Activated T-helper 2 cell treated with anti-CD3 and anti-CD28 coated beads, Interferon-gamma antibody, Interleukin-2, Interleukin-4, amounts not matched to agents 10 μg/mL and 5 μg/mL and 100 μg/mL, durations not matched to agents 14 hours and 24 hours and 36 hours (primary cell): ENCODE measurements around the gene HK2. TPM values are rescaled to one million over a fixed set of nuclear protein-coding genes. Genes with fewer than 3 reads are reported as not detected.
"Not testable (repeated sequence)": the region's sequence is repeated elsewhere in the genome, so short reads cannot be mapped to it uniquely, and the experiment has no call there.

Experiments used
- DNase-seq: peaks from one replicate; pipeline ENCODE4 v3.0.0; 2021; ENCODE audit warnings: low spot score
- H3K27ac Mint-ChIP-seq: one replicate; pipeline ENCODE4 v1.8.0; 2021; ENCODE audit warnings: mixed read lengths
- H3K27me3 Mint-ChIP-seq: one replicate; pipeline ENCODE4 v1.8.0; 2021; ENCODE audit warnings: low read depth, mixed read lengths
- H3K36me3 Mint-ChIP-seq: one replicate; pipeline ENCODE4 v1.8.0; 2021; ENCODE audit warnings: low read depth, mixed read lengths
- H3K4me1 Mint-ChIP-seq: one replicate; pipeline ENCODE4 v1.8.0; 2021; ENCODE audit warnings: low read depth, mixed read lengths
- H3K4me3 Mint-ChIP-seq: one replicate; pipeline ENCODE4 v1.8.0; 2021; ENCODE audit warnings: low read depth, mild to moderate bottlenecking, moderate library complexity, mixed read lengths
- H3K9me3 Mint-ChIP-seq: one replicate; pipeline ENCODE4 v1.8.0; 2021; ENCODE audit warnings: mixed read lengths
- intact Hi-C: fragments of 100-400 bp; cut with micrococcal nuclease; formaldehyde crosslinking; loops from one replicate; pipeline ENCODE4 v1.15.1; 2023
- total RNA-seq: library from RNA; stranded (reverse); gene quantifications from 2 replicates; pipeline ENCODE4 v1.2.3, GENCODE V29; 2022

HK2 gene
- total RNA-seq = 102 TPM in 2 replicates

GRCh38 chr2:74833418-74834233, at the start of gene HK2:
Gene HK2, plus strand, starts transcription at chr2:74834127. Its CDS starts 454 bp downstream, at chr2:74834581.
- peak within 1 kb of the TSS; percentile 93 for H3K27ac Mint-ChIP-seq
- H3K27me3 Mint-ChIP-seq = no peaks in the 10 kb centered on the region
- peak; percentile 81 for DNase-seq
- peaks cover 45% of the 10 kb centered on the region for H3K4me1 Mint-ChIP-seq
- H3K36me3 Mint-ChIP-seq = peaks cover 32% of the 10 kb centered on the region
- peak within 1 kb of the TSS; percentile 95 for H3K4me3 Mint-ChIP-seq
- H3K9me3 Mint-ChIP-seq = no peaks in the 10 kb centered on the region
- intact Hi-C loops = loop anchor here (1.0 to 10.0 kb wide), 6 partner anchors 15 to 1761 kb away; partner anchors contain the start of genes INO80B, LBX2, SEMA4F and SFXN5

GRCh38 chr2:74789271-74789670, 44.7 kb upstream of the HK2 start:
- peaks cover 13% of the 10 kb centered on the region for H3K9me3 Mint-ChIP-seq
- no peaks in the 10 kb centered on the region for H3K4me1 Mint-ChIP-seq
- H3K27me3 Mint-ChIP-seq = peaks cover 14% of the 10 kb centered on the region
- intact Hi-C loops = no loop called here
- no peak for DNase-seq
- no peaks in the 10 kb centered on the region for H3K36me3 Mint-ChIP-seq
- H3K4me3 Mint-ChIP-seq = no peak overlapping the region
- no peak overlapping the region for H3K27ac Mint-ChIP-seq

- H3K9me3 Mint-ChIP-seq = peaks cover 13% of the 10 kb centered on the region
- intact Hi-C loops = no loop called here
Observed at GRCh38 chr2:74792282-74792681, 41.6 kb upstream of the HK2 start.

GRCh38 chr2:74794878-74795277, 39.0 kb upstream of the HK2 start:
- H3K4me1 Mint-ChIP-seq, H3K27ac Mint-ChIP-seq, H3K4me3 Mint-ChIP-seq: not testable (repeated sequence)

More at GRCh38 chr2:74792282-74792681, 41.6 kb upstream of the HK2 start:
- Mint-ChIP-seq H3K36me3 (no peaks in the 10 kb centered on the region), H3K4me1 (no peaks in the 10 kb centered on the region), H3K27me3 (peaks cover 5% of the 10 kb centered on the region), H3K27ac (no peak overlapping the region), H3K4me3 (no peak overlapping the region)
- no peak for DNase-seq

GRCh38 chr2:74806355-74806839, 27.5 kb upstream of the HK2 start:
- Mint-ChIP-seq H3K27me3 (peaks cover 26% of the 10 kb centered on the region), H3K9me3 (no peaks in the 10 kb centered on the region), H3K4me3 (no peak overlapping the region), H3K4me1 (no peaks in the 10 kb centered on the region), H3K27ac (no peak overlapping the region), H3K36me3 (no peaks in the 10 kb centered on the region)
- DNase-seq = no peak
- intact Hi-C loops = no loop called here

More at GRCh38 chr2:74794878-74795277, 39.0 kb upstream of the HK2 start:
- H3K9me3 Mint-ChIP-seq, DNase-seq, H3K36me3 Mint-ChIP-seq, H3K27me3 Mint-ChIP-seq, intact Hi-C loops: not testable (repeated sequence)

- no peaks in the 10 kb centered on the region for H3K36me3 Mint-ChIP-seq
- H3K27ac Mint-ChIP-seq = no peak overlapping the region
- no peaks in the 10 kb centered on the region for H3K9me3 Mint-ChIP-seq
- no peak overlapping the region for H3K4me3 Mint-ChIP-seq
- no peaks in the 10 kb centered on the region for H3K4me1 Mint-ChIP-seq
- H3K27me3 Mint-ChIP-seq = peaks cover 26% of the 10 kb centered on the region
- intact Hi-C loops = no loop called here
- DNase-seq = no peak
Observed at GRCh38 chr2:74806920-74807319, 27.0 kb upstream of the HK2 start.

GRCh38 chr2:74812787-74813590, 20.9 kb upstream of the HK2 start:
- no peak for DNase-seq
- Mint-ChIP-seq H3K27me3 (peaks cover 45% of the 10 kb centered on the region), H3K9me3 (no peaks in the 10 kb centered on the region), H3K27ac (no peak overlapping the region), H3K4me1 (peaks cover 6% of the 10 kb centered on the region), H3K4me3 (no peak overlapping the region), H3K36me3 (no peaks in the 10 kb centered on the region)
- intact Hi-C loops = no loop called here

- Mint-ChIP-seq H3K4me3 (no peak overlapping the region), H3K9me3 (no peaks in the 10 kb centered on the region), H3K36me3 (no peaks in the 10 kb centered on the region), H3K4me1 (peaks cover 6% of the 10 kb centered on the region), H3K27me3 (peaks cover 44% of the 10 kb centered on the region), H3K27ac (no peak overlapping the region)
- DNase-seq = no peak
- intact Hi-C loops = no loop called here
Observed at GRCh38 chr2:74814102-74814501, 19.8 kb upstream of the HK2 start.

- no peak overlapping the region for H3K4me3 Mint-ChIP-seq
- H3K27me3 Mint-ChIP-seq = peaks cover 37% of the 10 kb centered on the region
- H3K9me3 Mint-ChIP-seq = no peaks in the 10 kb centered on the region
- H3K4me1 Mint-ChIP-seq = peaks cover 12% of the 10 kb centered on the region
- H3K27ac Mint-ChIP-seq = no peak overlapping the region
- intact Hi-C loops = no loop called here
- H3K36me3 Mint-ChIP-seq = no peaks in the 10 kb centered on the region
- DNase-seq = no peak
Observed at GRCh38 chr2:74815941-74816340, 18.0 kb upstream of the HK2 start.

GRCh38 chr2:74816540-74817303, 17.2 kb upstream of the HK2 start:
- intact Hi-C loops = no loop called here
- H3K4me3 Mint-ChIP-seq = no peak overlapping the region
- peaks cover 12% of the 10 kb centered on the region for H3K4me1 Mint-ChIP-seq
- H3K27me3 Mint-ChIP-seq = peaks cover 34% of the 10 kb centered on the region
- H3K9me3 Mint-ChIP-seq = no peaks in the 10 kb centered on the region
- H3K36me3 Mint-ChIP-seq = no peaks in the 10 kb centered on the region
- H3K27ac Mint-ChIP-seq = no peak overlapping the region
- DNase-seq = no peak

GRCh38 chr2:74817304-74817675, 16.6 kb upstream of the HK2 start:
- Mint-ChIP-seq H3K9me3 (no peaks in the 10 kb centered on the region), H3K4me3 (no peak overlapping the region), H3K27me3 (peaks cover 32% of the 10 kb centered on the region), H3K27ac (no peak overlapping the region), H3K36me3 (no peaks in the 10 kb centered on the region), H3K4me1 (peaks cover 12% of the 10 kb centered on the region)
- DNase-seq = no peak
- intact Hi-C loops = no loop called here

GRCh38 chr2:74819702-74820101, 14.2 kb upstream of the HK2 start:
- intact Hi-C loops = no loop called here
- H3K4me3 Mint-ChIP-seq = no peak overlapping the region
- no peak for DNase-seq
- H3K27ac Mint-ChIP-seq = no peak overlapping the region
- H3K27me3 Mint-ChIP-seq = peaks cover 26% of the 10 kb centered on the region
- H3K36me3 Mint-ChIP-seq = no peaks in the 10 kb centered on the region
- peaks cover 12% of the 10 kb centered on the region for H3K4me1 Mint-ChIP-seq
- H3K9me3 Mint-ChIP-seq = no peaks in the 10 kb centered on the region
